Upper lobe of left lung (tissue), 6 donors: Measurements from ENCODE around the gene CYSTM1. TPM values are rescaled to one million over a fixed set of nuclear protein-coding genes. Genes with fewer than 3 reads are reported as not detected.
A peak's percentile ranks its signal among the peaks of the same experiment; 100 is the strongest.

Experiments
- ATAC-seq, 2 donors: fragments of 200-7000 bp; cut with Tn5 transposase; one replicate each; pipeline ENCODE4 v1.9.1; 2022; ENCODE audit warnings: mild to moderate bottlenecking in 2 of 2, moderate library complexity in 2 of 2; ENCODE audit not compliant: low FRiP score in 2 of 2
- DNase-seq, 2 donors: peaks; one replicate each; pipeline ENCODE4 v3.0.0-alpha.2; 2019 to 2020
- H3K27ac ChIP-seq, 4 donors: fragments of 200-600 bp; sonication (generic); one replicate each; pipeline ENCODE4 v1.5.1; 2016 to 2019
- H3K27me3 ChIP-seq, 4 donors: fragments of 200-600 bp; sonication (generic); one replicate each; pipeline ENCODE4 v1.5.1; 2017 to 2019
- H3K36me3 ChIP-seq, 4 donors: fragments of 200-600 bp; sonication (generic); one replicate each; pipeline ENCODE4 v1.5.1; 2016 to 2019
- H3K4me1 ChIP-seq, 4 donors: fragments of 200-600 bp; sonication (generic); one replicate each; pipeline ENCODE4 v1.5.1; 2018 to 2019
- H3K4me3 ChIP-seq, 4 donors: fragments of 200-600 bp; sonication (generic); one replicate each; pipeline ENCODE4 v1.5.1; 2017 to 2019; ENCODE audit warnings: mild to moderate bottlenecking in 2 of 4, moderate library complexity in 1 of 4
- H3K9me3 ChIP-seq, 4 donors: fragments of 200-600 bp; sonication (generic); one replicate each; pipeline ENCODE4 v1.5.1; 2018 to 2019
- CTCF ChIP-seq, 6 experiments: fragments of 450-650 bp in 4 of 6; fragments of 200-600 bp in 2 of 6; sonication (generic) in 2 of 6; IDR thresholded peaks; one replicate each; pipeline ENCODE4 v1.5.1; 2016 to 2019; ENCODE audit warnings: antibody characterized with exemption in 6 of 6
- EP300 ChIP-seq, 4 donors: sonication (generic); formaldehyde crosslinking; IDR thresholded peaks; one replicate each; pipeline ENCODE4 v1.5.1; 2017; ENCODE audit warnings: antibody characterized with exemption in 4 of 4, control low read depth in 2 of 4
- POLR2A ChIP-seq, 4 donors: fragments of 450-650 bp; IDR thresholded peaks; one replicate each; pipeline ENCODE4 v1.5.1; 2016 to 2017; ENCODE audit warnings: antibody characterized with exemption in 4 of 4, mild to moderate bottlenecking in 2 of 4
- POLR2AphosphoS5 ChIP-seq, 2 donors: sonication (generic); formaldehyde crosslinking; IDR thresholded peaks; one replicate each; pipeline ENCODE4 v1.5.1; 2017; ENCODE audit warnings: antibody characterized with exemption in 2 of 2
- WGBS, 2 donors: methylation state at CpG; one replicate each; pipeline ENCODE4 v1.1.5; 2017 to 2018; 5-methylcytosine and 5-hydroxymethylcytosine counted together
- total RNA-seq, 6 donors: library from RNA; depleted of rRNA in 4 of 6; stranded (reverse); fragments of >200 nt in 4 of 6; gene quantifications; one replicate each; pipeline versions ENCODE4 v1.1.0 to v1.2.1, GENCODE V29; 2016 to 2021
- donor health status: DM: no; HTN: no; CAD: no; lungs with moderate emphysema.
- donor health status: DM: no; HTN: yes; CAD: no; lungs with severe emphysema.

Gene CYSTM1
- total RNA-seq, 6 donors from 2014 or later = 24.1 to 139 (median 91.9) TPM

GRCh38 chr5:140217299-140218026 is 42.5 kb downstream of the CYSTM1 start:
- H3K4me1 ChIP-seq = peaks cover 65 to 73% (median 66%) of the 10 kb centered on the region in 4 donors
- ATAC-seq = no peak

GRCh38 chr5:140219068-140219991 is 44.3 kb downstream of the CYSTM1 start:
- Histone ChIP-seq H3K4me3 (no peak overlapping the region), H3K9me3 (no peaks in the 10 kb centered on the region), H3K27me3 (no peaks in the 10 kb centered on the region), H3K27ac (peak overlapping the region; percentile 34 to 70 (median 50)), H3K4me1 (peaks cover 67 to 75% (median 69%) of the 10 kb centered on the region in 4 donors), H3K36me3 (no peaks in the 10 kb centered on the region)
- peak in 1 of 2 donors; percentile 69 for DNase-seq
- no peak for ATAC-seq
- WGBS, 2 donors = 56 to 68% methylated on average over 9 of the region's 9 CpGs
- TF ChIP-seq EP300 (IDR thresholded peaks at IDR 0.05) (peak in 1 of 4 donors; percentile 15), CTCF (IDR thresholded peaks at IDR 0.05) (no peak)

More at GRCh38 chr5:140217299-140218026, 42.5 kb downstream of the CYSTM1 start:
- Histone ChIP-seq H3K4me3 (no peak overlapping the region), H3K27me3 (no peaks in the 10 kb centered on the region), H3K36me3 (no peaks in the 10 kb centered on the region), H3K27ac (peak overlapping the region in 2 of 4 donors; percentile 58 to 59), H3K9me3 (no peaks in the 10 kb centered on the region)
- no peak for TF ChIP-seq CTCF (IDR thresholded peaks at IDR 0.05)
- TF ChIP-seq POLR2AphosphoS5 (IDR thresholded peaks at IDR 0.05) = no peak
- TF ChIP-seq EP300 (IDR thresholded peaks at IDR 0.05) = no peak
- no peak for TF ChIP-seq POLR2A (IDR thresholded peaks at IDR 0.05)
- no peak for DNase-seq
- WGBS, 2 donors = 63 to 64% methylated on average over 1 of the region's 1 CpG

GRCh38 chr5:140220032-140220697 is 45.2 kb downstream of the CYSTM1 start:
- Histone ChIP-seq H3K36me3 (no peaks in the 10 kb centered on the region), H3K4me3 (no peak overlapping the region), H3K27ac (peak overlapping the region; percentile 8 to 70 (median 47)), H3K27me3 (no peaks in the 10 kb centered on the region), H3K9me3 (no peaks in the 10 kb centered on the region), H3K4me1 (peaks cover 62 to 68% (median 64%) of the 10 kb centered on the region in 4 donors)
- no peak for TF ChIP-seq POLR2AphosphoS5 (IDR thresholded peaks at IDR 0.05)
- TF ChIP-seq POLR2A (IDR thresholded peaks at IDR 0.05) = no peak
- TF ChIP-seq CTCF (IDR thresholded peaks at IDR 0.05) = no peak
- TF ChIP-seq EP300 (IDR thresholded peaks at IDR 0.05) = no peak
- DNase-seq (no peak), ATAC-seq (no peak)
- WGBS, 2 donors = 70 to 72% methylated on average over 3 of the region's 3 CpGs

DNA sequence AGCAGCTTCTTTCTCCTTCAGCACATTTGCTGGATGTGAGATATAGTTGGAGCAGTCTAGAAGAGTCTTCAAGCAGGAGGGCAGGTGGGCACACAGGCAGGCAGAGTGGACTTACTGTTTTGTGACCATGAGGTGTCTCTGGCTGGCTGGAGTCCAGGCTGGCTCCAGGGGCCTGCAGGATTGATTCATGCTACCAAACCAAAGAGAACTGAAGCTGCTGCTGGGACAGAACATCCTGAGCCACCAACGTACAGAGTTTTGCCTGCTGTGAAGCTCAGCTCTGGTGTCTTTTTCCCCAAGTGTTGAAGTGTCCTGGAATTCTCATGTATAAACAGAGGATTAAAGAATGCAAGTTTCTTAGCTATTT is 45.7 kb downstream of the CYSTM1 start:
- no peaks in the 10 kb centered on the region for H3K27me3 ChIP-seq
- no peak overlapping the region for H3K4me3 ChIP-seq
- TF ChIP-seq EP300 (IDR thresholded peaks at IDR 0.05) (no peak), POLR2A (IDR thresholded peaks at IDR 0.05) (no peak), CTCF (IDR thresholded peaks at IDR 0.05) (no peak), POLR2AphosphoS5 (IDR thresholded peaks at IDR 0.05) (no peak)
- 67 to 100% methylated on average over 1 of the region's 1 CpG for WGBS, 2 donors
- H3K36me3 ChIP-seq = no peaks in the 10 kb centered on the region
- no peaks in the 10 kb centered on the region for H3K9me3 ChIP-seq
- ATAC-seq = no peak
- DNase-seq = no peak
- H3K27ac ChIP-seq = peak overlapping the region in 3 of 4 donors; percentile 31 to 60 (median 49)
- peaks cover 59 to 63% (median 61%) of the 10 kb centered on the region in 4 donors for H3K4me1 ChIP-seq
